Neuron (in vitro differentiated cells): ENCODE results near the gene HCN2.
"Not testable (repeated sequence)": the region's sequence is repeated elsewhere in the genome, so short reads cannot be mapped to it uniquely, and the experiment has no call there.

ENCODE experiments used
- H2AFZ ChIP-seq: one replicate; pipeline ENCODE4 v1.6.1; 2013; ENCODE audit warnings: low read depth, mild to moderate bottlenecking, inconsistent platforms, low read length, moderate library complexity
- H3K27me3 ChIP-seq: one replicate; pipeline ENCODE4 v1.6.1; 2013; ENCODE audit warnings: low read length; ENCODE audit not compliant: insufficient read depth
- H3K36me3 ChIP-seq: one replicate; pipeline ENCODE4 v1.6.1; 2013; ENCODE audit warnings: low read length; ENCODE audit not compliant: insufficient read depth
- H3K4me1 ChIP-seq: one replicate; pipeline ENCODE4 v1.6.1; 2013; ENCODE audit warnings: low read length; ENCODE audit not compliant: insufficient read depth
- H3K4me3 ChIP-seq: 2 replicates; pipeline ENCODE4 v1.5.1; 2013; ENCODE audit warnings: mild to moderate bottlenecking, low read length, moderate library complexity
- H3K9me3 ChIP-seq: one replicate; pipeline ENCODE4 v1.6.1; 2013; ENCODE audit warnings: low read length

The HCN2 gene

GRCh38 chr19:595326-596262 is 5.9 kb downstream of the HCN2 start:
- peaks cover 47% of the 10 kb centered on the region for H3K27me3 ChIP-seq
- no peaks in the 10 kb centered on the region for H3K36me3 ChIP-seq
- H3K4me1 ChIP-seq = peaks cover 7% of the 10 kb centered on the region
- H3K4me3 ChIP-seq = no peak overlapping the region
- H2AFZ ChIP-seq = no peak overlapping the region
- peaks cover 2% of the 10 kb centered on the region for H3K9me3 ChIP-seq

DNA sequence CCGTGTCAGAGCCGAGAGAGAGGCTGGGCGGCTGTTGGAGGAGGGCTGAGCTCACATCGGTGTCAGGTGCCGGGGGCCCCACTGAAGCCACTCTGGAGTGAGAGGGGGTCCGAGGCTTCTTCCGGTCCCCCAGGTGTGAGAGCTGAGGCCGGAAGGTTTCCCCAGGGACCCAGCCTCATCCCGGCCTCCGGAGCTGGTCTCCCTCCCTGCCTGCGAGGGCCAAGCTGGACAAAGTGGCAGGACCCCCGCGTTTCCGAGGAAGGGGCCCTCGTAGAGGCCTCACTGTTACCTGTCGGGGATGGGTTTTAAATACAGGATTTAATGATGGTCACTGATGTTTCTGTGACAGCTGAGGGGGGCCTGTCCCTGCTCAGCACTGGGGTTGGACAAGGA is 6.6 kb downstream of the HCN2 start:
- Histone ChIP-seq H3K9me3 (peaks cover 3% of the 10 kb centered on the region), H3K4me3 (no peak overlapping the region), H2AFZ (no peak overlapping the region), H3K27me3 (peaks cover 40% of the 10 kb centered on the region), H3K36me3 (no peaks in the 10 kb centered on the region), H3K4me1 (peaks cover 4% of the 10 kb centered on the region)

DNA sequence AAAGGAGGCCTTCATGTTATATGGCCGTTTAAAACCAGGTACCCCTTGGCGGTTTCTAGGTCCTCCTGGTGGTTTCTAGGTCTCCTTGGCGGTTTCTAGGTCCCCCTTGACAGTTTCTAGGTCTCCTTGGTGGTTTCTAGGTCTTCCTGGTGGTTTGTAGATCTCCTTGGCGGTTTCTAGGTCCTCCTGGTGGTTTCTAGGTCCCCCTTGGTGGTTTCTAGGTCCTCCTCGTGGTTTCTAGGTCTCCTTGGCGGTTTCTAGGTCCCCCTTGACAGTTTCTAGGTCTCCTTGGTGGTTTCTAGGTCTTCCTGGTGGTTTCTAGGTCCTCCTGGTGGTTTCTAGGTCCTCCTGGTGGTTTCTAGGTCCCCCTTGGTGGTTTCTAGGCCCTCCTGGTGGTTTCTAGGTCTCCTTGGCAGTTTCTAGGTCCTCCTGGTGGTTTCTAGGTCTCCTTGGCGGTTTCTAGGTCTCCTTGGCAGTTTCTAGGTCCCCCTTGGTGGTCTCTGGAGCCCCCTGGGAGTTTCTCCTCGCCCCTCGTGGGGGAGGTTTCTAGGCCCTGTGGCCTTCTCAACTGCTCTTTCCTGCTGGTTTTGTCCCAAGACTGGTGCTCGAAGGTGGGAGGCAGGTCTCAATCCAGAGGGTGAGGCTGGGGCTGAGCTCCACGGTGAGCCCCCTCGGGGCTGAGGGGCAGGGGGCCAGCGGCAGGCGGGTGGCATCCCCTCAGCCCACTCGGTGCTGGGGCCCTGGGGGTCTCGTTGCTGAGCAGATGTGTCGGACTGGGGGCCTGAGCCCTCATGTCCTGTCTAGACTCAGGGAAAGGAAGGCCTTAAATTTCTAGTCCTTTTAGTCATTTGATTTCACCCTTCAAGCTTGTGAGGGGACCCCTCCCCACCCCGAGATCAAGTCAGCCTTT is 8.0 kb downstream of the HCN2 start:
- H3K36me3 ChIP-seq = no peaks in the 10 kb centered on the region
- no peak overlapping the region for H2AFZ ChIP-seq
- H3K4me3 ChIP-seq = no peak overlapping the region

GRCh38 chr19:601310-601709 is 11.6 kb downstream of the HCN2 start:
- no peak overlapping the region for H3K4me3 ChIP-seq
- peaks cover 9% of the 10 kb centered on the region for H3K9me3 ChIP-seq
- H2AFZ ChIP-seq = no peak overlapping the region
- no peaks in the 10 kb centered on the region for H3K4me1 ChIP-seq
- H3K36me3 ChIP-seq = no peaks in the 10 kb centered on the region
- no peaks in the 10 kb centered on the region for H3K27me3 ChIP-seq

More for the DNA sequence above, 8.0 kb downstream of the HCN2 start:
- Histone ChIP-seq H3K9me3 (peaks cover 9% of the 10 kb centered on the region), H3K27me3 (peaks cover 28% of the 10 kb centered on the region), H3K4me1 (peaks cover 4% of the 10 kb centered on the region)

- H3K9me3 ChIP-seq = peaks cover 9% of the 10 kb centered on the region
- no peak overlapping the region for H2AFZ ChIP-seq
- no peaks in the 10 kb centered on the region for H3K36me3 ChIP-seq
- no peaks in the 10 kb centered on the region for H3K27me3 ChIP-seq
- no peak overlapping the region for H3K4me3 ChIP-seq
- no peaks in the 10 kb centered on the region for H3K4me1 ChIP-seq
These were observed 12.1 kb downstream of the HCN2 start for GRCh38 chr19:601790-602189.

GRCh38 chr19:602391-603301 is 13.0 kb downstream of the HCN2 start:
- H3K27me3 ChIP-seq = no peaks in the 10 kb centered on the region

GRCh38 chr19:603302-603639 is 13.6 kb downstream of the HCN2 start:
- not testable (repeated sequence) for H3K4me1 ChIP-seq, H3K4me3 ChIP-seq, H2AFZ ChIP-seq, H3K36me3 ChIP-seq, H3K9me3 ChIP-seq, H3K27me3 ChIP-seq

More at GRCh38 chr19:602391-603301, 13.0 kb downstream of the HCN2 start:
- H3K36me3 ChIP-seq = no peaks in the 10 kb centered on the region
- H2AFZ ChIP-seq = no peak overlapping the region
- peaks cover 7% of the 10 kb centered on the region for H3K9me3 ChIP-seq
- H3K4me1 ChIP-seq = no peaks in the 10 kb centered on the region
- H3K4me3 ChIP-seq = no peak overlapping the region

DNA sequence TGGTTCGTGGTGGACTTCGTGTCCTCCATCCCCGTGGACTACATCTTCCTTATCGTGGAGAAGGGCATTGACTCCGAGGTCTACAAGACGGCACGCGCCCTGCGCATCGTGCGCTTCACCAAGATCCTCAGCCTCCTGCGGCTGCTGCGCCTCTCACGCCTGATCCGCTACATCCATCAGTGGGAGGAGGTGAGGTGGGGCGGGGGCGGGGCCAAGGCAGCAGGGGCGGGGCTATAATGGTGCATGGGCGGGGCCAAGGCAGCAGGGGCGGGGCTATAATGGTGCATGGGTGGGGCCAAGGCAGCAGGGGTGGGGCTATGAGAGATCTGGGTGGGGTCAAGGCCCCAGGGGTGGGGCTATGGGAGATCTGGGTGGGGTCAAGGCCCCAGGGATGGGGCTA is 14.1 kb downstream of the HCN2 start:
- not testable (repeated sequence) for H3K4me3 ChIP-seq, H3K27me3 ChIP-seq

DNA sequence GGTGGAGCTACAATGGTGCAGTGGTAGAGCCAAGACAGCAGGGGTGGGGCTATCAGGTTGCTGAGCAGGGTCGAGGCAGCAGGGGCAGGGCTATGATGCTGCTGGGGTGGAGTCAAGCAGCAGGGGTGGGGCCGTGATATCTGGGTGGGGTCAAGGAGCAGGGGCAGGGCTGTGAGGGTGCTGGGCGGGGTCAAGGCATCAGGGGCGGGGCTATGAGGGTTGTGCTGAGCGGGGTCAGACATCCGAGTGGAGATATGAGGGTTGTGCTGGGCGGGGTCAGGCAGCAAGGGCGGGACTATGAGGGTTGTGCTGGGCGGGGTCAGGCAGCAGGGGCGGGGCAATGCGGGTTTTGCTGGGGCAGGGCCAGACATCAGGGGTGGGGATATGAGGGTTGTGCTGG is 14.7 kb downstream of the HCN2 start:
- Histone ChIP-seq H3K36me3 (no peaks in the 10 kb centered on the region), H3K9me3 (peaks cover 7% of the 10 kb centered on the region), H3K4me1 (no peaks in the 10 kb centered on the region), H3K4me3 (no peak overlapping the region), H3K27me3 (no peaks in the 10 kb centered on the region), H2AFZ (no peak overlapping the region)

More for the DNA sequence above, 14.1 kb downstream of the HCN2 start:
- H3K9me3 ChIP-seq, H3K36me3 ChIP-seq, H3K4me1 ChIP-seq, H2AFZ ChIP-seq: not testable (repeated sequence)

DNA sequence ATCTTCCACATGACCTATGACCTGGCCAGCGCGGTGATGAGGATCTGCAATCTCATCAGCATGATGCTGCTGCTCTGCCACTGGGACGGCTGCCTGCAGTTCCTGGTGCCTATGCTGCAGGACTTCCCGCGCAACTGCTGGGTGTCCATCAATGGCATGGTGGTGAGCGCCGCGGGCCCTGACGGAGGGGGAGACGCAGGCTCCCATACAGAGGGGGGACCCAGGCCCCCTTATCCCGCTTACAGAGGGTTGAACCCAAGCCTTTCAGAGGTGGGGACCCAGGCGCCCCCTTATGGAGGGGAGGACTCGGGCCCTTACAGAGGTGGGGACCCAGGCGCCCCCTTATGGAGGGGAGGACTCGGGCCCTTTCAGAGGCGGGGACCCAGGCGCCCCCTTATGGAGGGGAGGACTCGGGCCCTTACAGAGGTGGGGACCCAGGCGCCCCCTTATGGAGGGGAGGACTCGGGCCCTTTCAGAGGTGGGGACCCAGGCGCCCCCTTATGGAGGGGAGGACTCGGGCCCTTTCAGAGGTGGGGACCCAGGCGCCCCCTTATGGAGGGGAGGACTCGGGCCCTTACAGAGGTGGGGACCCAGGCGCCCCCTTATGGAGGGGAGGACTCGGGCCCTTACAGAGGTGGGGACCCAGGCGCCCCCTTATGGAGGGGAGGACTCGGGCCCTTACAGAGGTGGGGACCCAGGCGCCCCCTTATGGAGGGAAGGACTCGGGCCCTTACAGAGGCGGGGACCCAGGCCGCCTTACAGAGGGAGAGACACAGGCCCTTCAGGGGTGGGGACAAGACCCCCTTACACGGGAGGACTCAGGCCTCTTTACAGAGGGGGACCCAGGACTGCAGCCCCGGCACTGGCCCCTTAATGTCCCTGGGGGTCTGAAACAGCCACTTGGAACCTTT is 15.6 kb downstream of the HCN2 start:
- not testable (repeated sequence) for H3K4me1 ChIP-seq, H3K4me3 ChIP-seq, H3K36me3 ChIP-seq, H3K27me3 ChIP-seq, H3K9me3 ChIP-seq, H2AFZ ChIP-seq

DNA sequence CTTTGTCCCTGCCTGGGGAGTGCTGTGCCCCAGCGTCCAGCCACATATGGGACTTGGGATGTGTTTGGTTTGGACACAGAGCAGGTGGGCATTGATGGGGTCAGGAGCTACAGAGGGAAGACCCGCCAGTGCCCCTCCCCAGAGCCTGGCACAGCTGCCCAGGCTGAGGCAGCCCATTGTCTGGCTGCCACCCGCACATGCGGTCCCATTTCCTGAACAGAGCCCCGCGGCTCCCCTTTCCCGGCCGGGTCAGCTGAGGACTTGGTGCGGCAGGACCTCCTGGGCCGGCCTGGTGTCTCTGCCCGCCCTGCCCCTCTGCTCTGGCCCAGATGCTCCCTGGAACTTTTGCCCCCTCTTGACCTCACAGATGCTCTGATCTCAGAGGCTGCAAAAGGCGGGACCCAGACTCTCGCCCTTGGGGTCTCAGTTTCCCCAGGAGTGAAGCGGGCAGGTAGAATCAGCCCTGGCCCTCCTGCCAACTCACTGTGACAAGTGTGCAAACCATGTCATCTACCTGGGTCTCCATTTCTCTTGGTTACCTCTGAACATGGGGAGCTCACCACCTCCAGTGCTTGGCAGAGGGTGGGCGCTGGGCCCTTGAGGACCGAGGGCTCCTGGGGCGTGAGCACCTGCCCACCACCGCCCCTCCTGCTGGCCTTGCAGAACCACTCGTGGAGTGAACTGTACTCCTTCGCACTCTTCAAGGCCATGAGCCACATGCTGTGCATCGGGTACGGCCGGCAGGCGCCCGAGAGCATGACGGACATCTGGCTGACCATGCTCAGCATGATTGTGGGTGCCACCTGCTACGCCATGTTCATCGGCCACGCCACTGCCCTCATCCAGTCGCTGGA is 17.8 kb downstream of the HCN2 start:
- H3K27me3 ChIP-seq = no peaks in the 10 kb centered on the region
- H3K36me3 ChIP-seq = peaks cover 2% of the 10 kb centered on the region
- no peak overlapping the region for H3K4me3 ChIP-seq
- H2AFZ ChIP-seq = no peak overlapping the region
- peaks cover 4% of the 10 kb centered on the region for H3K4me1 ChIP-seq
- no peaks in the 10 kb centered on the region for H3K9me3 ChIP-seq
